Measurements from ENCODE around the gene ATRNL1.

DNA sequence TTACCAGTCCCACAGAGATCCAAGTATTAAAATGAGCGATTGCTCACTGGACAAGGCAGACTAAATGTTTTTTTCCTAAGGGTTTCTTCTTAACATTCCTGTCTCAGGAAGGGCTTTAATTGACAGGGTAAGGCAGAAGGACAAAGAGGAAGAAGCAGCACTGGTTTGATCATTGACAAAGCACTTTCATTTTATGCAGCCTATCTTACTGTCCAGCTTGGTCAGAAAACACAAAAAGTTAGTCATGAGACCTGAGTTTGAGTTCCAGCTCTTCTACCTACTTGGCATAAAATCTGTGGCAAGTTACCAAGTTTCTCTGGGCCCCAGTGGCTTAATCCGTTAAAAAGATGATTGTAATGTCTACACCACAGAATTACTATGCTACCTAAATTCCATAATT is 721.4 kb downstream of the ATRNL1 start:
- TF ChIP-seq, protein P1, sequence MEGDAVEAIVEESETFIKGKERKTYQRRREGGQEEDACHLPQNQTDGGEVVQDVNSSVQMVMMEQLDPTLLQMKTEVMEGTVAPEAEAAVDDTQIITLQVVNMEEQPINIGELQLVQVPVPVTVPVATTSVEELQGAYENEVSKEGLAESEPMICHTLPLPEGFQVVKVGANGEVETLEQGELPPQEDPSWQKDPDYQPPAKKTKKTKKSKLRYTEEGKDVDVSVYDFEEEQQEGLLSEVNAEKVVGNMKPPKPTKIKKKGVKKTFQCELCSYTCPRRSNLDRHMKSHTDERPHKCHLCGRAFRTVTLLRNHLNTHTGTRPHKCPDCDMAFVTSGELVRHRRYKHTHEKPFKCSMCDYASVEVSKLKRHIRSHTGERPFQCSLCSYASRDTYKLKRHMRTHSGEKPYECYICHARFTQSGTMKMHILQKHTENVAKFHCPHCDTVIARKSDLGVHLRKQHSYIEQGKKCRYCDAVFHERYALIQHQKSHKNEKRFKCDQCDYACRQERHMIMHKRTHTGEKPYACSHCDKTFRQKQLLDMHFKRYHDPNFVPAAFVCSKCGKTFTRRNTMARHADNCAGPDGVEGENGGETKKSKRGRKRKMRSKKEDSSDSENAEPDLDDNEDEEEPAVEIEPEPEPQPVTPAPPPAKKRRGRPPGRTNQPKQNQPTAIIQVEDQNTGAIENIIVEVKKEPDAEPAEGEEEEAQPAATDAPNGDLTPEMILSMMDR (IDR thresholded peaks at IDR 0.05): no peak
- no peak for TF ChIP-seq POLR2A (IDR thresholded peaks at IDR 0.05)
